ENCODE data around the gene BOLA2B.
"Not testable (repeated sequence)": the region's sequence is repeated elsewhere in the genome, so short reads cannot be mapped to it uniquely, and the experiment has no call there.

DNA sequence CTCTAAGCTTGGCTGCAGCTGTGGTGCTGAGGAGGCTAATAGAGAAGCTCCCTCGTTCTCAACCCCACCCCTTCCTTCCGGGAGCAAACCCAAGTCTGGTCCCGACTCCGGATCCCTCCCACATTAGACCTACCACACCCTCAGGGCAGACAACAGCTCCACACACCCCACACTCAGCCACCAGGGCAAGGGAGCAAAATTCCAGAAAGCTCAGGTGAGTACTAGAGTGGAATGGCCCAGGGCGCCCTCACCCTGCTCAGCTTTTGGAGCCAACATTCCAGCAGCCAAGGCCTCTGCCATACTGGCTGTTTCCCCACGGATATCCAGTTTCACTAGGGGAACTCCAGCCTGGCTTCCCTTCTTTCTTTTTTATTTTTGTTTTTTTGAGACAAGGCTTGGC is 15.6 kb upstream of the BOLA2B start:
- TF ChIP-seq, protein P1, sequence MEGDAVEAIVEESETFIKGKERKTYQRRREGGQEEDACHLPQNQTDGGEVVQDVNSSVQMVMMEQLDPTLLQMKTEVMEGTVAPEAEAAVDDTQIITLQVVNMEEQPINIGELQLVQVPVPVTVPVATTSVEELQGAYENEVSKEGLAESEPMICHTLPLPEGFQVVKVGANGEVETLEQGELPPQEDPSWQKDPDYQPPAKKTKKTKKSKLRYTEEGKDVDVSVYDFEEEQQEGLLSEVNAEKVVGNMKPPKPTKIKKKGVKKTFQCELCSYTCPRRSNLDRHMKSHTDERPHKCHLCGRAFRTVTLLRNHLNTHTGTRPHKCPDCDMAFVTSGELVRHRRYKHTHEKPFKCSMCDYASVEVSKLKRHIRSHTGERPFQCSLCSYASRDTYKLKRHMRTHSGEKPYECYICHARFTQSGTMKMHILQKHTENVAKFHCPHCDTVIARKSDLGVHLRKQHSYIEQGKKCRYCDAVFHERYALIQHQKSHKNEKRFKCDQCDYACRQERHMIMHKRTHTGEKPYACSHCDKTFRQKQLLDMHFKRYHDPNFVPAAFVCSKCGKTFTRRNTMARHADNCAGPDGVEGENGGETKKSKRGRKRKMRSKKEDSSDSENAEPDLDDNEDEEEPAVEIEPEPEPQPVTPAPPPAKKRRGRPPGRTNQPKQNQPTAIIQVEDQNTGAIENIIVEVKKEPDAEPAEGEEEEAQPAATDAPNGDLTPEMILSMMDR (IDR thresholded peaks at IDR 0.05; ENCODE audit: low read depth, low read length, poor library complexity, severe bottlenecking): not testable (repeated sequence)
- not testable (repeated sequence) for TF ChIP-seq EZH2phosphoT487 (IDR thresholded peaks at IDR 0.05; ENCODE audit: borderline replicate concordance, low read length)

Data from DOHH2 (cell line).